SK-N-SH (cell line): ENCODE measurements around the gene KIF3C. TPM values are rescaled to one million over a fixed set of nuclear protein-coding genes. Genes with fewer than 3 reads are reported as not detected.
A peak's percentile ranks its signal among the peaks of the same experiment; 100 is the strongest.

Experiments used
- CTCF ChIA-PET: fragments of 300-600, 350-600 bp; formaldehyde crosslinking; extraction: SDS; loops from one replicate; lab custom pipeline; 2021; lab: Yijun Ruan, JAX
- POLR2A ChIA-PET: fragments of 350-600 bp; sonication (Branson Sonifier 250); formaldehyde crosslinking; extraction: SDS; loops from one replicate; lab custom pipeline; 2020; ENCODE audit warnings: antibody characterized with exemption, inconsistent platforms; lab: Yijun Ruan, JAX
- DNase-seq: peaks from one replicate; pipeline ENCODE4 v3.0.0; 2012
- H2AFZ ChIP-seq: fragments of 200-600 bp; sonication (generic); 2 replicates; pipeline ENCODE4 v1.8.1; 2016; ENCODE audit warnings: antibody characterized with exemption, mild to moderate bottlenecking, low read depth
- H3F3A ChIP-seq: fragments of 200-600 bp; sonication (generic); replicated peaks from 2 replicates; pipeline ENCODE3; 2016; ENCODE audit warnings: antibody characterized with exemption, mild to moderate bottlenecking; ENCODE audit not compliant: insufficient read depth
- H3K27ac ChIP-seq, 2 experiments: fragments of 200-500 bp in 1 of 2; fragments of 200-600 bp in 1 of 2; sonication (Bioruptor generic) in 1 of 2; sonication (generic), shearing (Covaris generic) in 1 of 2; 2 replicates each; pipeline versions ENCODE4 v1.5.1 to v1.6.1; 2014 to 2016; ENCODE audit warnings: low read depth in 2 of 2, inconsistent platforms in 1 of 2, low read length in 1 of 2, mild to moderate bottlenecking in 1 of 2, mixed read lengths in 1 of 2
- H3K27me3 ChIP-seq: fragments of 200-600 bp; sonication (generic), shearing (Covaris generic); 2 replicates; pipeline ENCODE4 v1.6.1; 2016; ENCODE audit warnings: mixed run types; ENCODE audit not compliant: insufficient read depth
- H3K36me3 ChIP-seq, 2 experiments: fragments of 200-500 bp in 1 of 2; fragments of 200-600 bp in 1 of 2; sonication (Bioruptor generic) in 1 of 2; sonication (generic) in 1 of 2; replicated peaks in 1 of 2; 2 replicates each; pipeline versions ENCODE3 to v1.5.1; 2014 to 2016; ENCODE audit warnings: low read length in 1 of 2, mild to moderate bottlenecking in 1 of 2; ENCODE audit not compliant: insufficient read depth in 2 of 2, control insufficient read depth in 1 of 2
- H3K4me1 ChIP-seq, 2 experiments: fragments of 200-500 bp in 1 of 2; fragments of 200-600 bp in 1 of 2; sonication (Bioruptor generic) in 1 of 2; sonication (generic), shearing (Covaris generic) in 1 of 2; 2 replicates each; pipeline versions ENCODE4 v1.5.1 to v1.6.1; 2014 to 2016; ENCODE audit warnings: low read depth in 1 of 2, low read length in 1 of 2, mixed run types in 1 of 2; ENCODE audit not compliant: insufficient read depth in 2 of 2, control insufficient read depth in 1 of 2
- H3K4me2 ChIP-seq: fragments of 200-600 bp; sonication (generic), shearing (Covaris generic); 2 replicates; pipeline ENCODE4 v1.6.1; 2017; ENCODE audit warnings: mixed run types
- H3K4me3 ChIP-seq, 2 experiments: fragments of 200-500 bp in 1 of 2; fragments of 200-600 bp in 1 of 2; sonication (Bioruptor generic) in 1 of 2; sonication (generic), shearing (Covaris generic) in 1 of 2; 2 replicates each; pipeline versions ENCODE4 v1.5.1 to v1.8.1; 2014 to 2016; ENCODE audit warnings: low read depth in 2 of 2, inconsistent platforms in 1 of 2, low read length in 1 of 2, mild to moderate bottlenecking in 1 of 2, mixed read lengths in 1 of 2, moderate library complexity in 1 of 2
- H3K79me2 ChIP-seq: fragments of 200-600 bp; sonication (generic); 2 replicates; pipeline ENCODE4 v1.8.1; 2017; ENCODE audit warnings: mild to moderate bottlenecking; ENCODE audit not compliant: insufficient read depth
- H3K9ac ChIP-seq: fragments of 200-600 bp; sonication (generic); 2 replicates; pipeline ENCODE4 v1.6.1; 2017; ENCODE audit warnings: mixed run types
- H3K9me2 ChIP-seq: fragments of 200-600 bp; sonication (generic); 2 replicates; pipeline ENCODE4 v1.6.1; 2017; ENCODE audit warnings: mixed run types
- H3K9me3 ChIP-seq: fragments of 200-600 bp; sonication (generic); 2 replicates; pipeline ENCODE4 v1.6.1; 2017; ENCODE audit warnings: mixed run types, mild to moderate bottlenecking, moderate library complexity
- H4K20me1 ChIP-seq: fragments of 200-600 bp; sonication (generic); 2 replicates; pipeline ENCODE4 v1.6.1; 2017; ENCODE audit warnings: mild to moderate bottlenecking, mixed run types; ENCODE audit not compliant: insufficient read depth
- ELF1 ChIP-seq: IDR thresholded peaks from 2 replicates; pipeline ENCODE4 v1.4.0; 2012
- EP300 ChIP-seq, 2 experiments: IDR thresholded peaks; 2 replicates each; pipeline versions ENCODE4 v1.4.0 to v1.6.1; 2012; ENCODE audit warnings: borderline replicate concordance in 1 of 2, low read depth in 1 of 2, low read length in 1 of 2
- EZH2phosphoT487 ChIP-seq: fragments of 200-600 bp; sonication (generic); IDR thresholded peaks from 2 replicates; pipeline ENCODE4 v1.6.1; 2017; ENCODE audit warnings: low read depth, mixed run types, mild to moderate bottlenecking, antibody characterized with exemption, moderate library complexity, borderline replicate concordance
- FOSL2 ChIP-seq: IDR thresholded peaks from 2 replicates; pipeline ENCODE4 v1.4.0; 2012; ENCODE audit warnings: low read depth, mild to moderate bottlenecking, moderate library complexity, borderline replicate concordance
- FOXM1 ChIP-seq: IDR thresholded peaks from 2 replicates; pipeline ENCODE4 v1.4.0; 2012; ENCODE audit warnings: low read depth, mild to moderate bottlenecking
- GATA2 ChIP-seq: sonication (generic); formaldehyde crosslinking; IDR thresholded peaks from 2 replicates; pipeline ENCODE4 v1.5.0; 2020; ENCODE audit warnings: mild to moderate bottlenecking, missing genetic modification reagents
- MEF2A ChIP-seq: IDR thresholded peaks from 2 replicates; pipeline ENCODE4 v1.4.0; 2012; ENCODE audit warnings: low read depth, borderline replicate concordance
- NRF1 ChIP-seq: IDR thresholded peaks from 2 replicates; pipeline ENCODE4 v1.6.1; 2012; ENCODE audit warnings: low read depth, mild to moderate bottlenecking, low read length
- POLR2AphosphoS5 ChIP-seq: IDR thresholded peaks from 2 replicates; pipeline ENCODE4 v1.6.1; 2012; ENCODE audit warnings: low read depth, low read length
- RCOR1 ChIP-seq: fragments of 150-350 bp; IDR thresholded peaks from 2 replicates; pipeline ENCODE4 v1.6.1; 2017; ENCODE audit warnings: antibody characterized with exemption, low read length
- RFX5 ChIP-seq: IDR thresholded peaks from 2 replicates; pipeline ENCODE4 v1.6.1; 2012; ENCODE audit warnings: mild to moderate bottlenecking, improper control_type of control experiment, low read length
- RXRA ChIP-seq: IDR thresholded peaks from 2 replicates; pipeline ENCODE4 v1.4.0; 2012; ENCODE audit warnings: low read depth, mild to moderate bottlenecking, borderline replicate concordance
- TCF12 ChIP-seq: IDR thresholded peaks from 2 replicates; pipeline ENCODE4 v1.4.0; 2012
- TEAD4 ChIP-seq: IDR thresholded peaks from 2 replicates; pipeline ENCODE4 v1.4.0; 2012; ENCODE audit warnings: mild to moderate bottlenecking, borderline replicate concordance; ENCODE audit not compliant: insufficient read depth
- YY1 ChIP-seq: IDR thresholded peaks from 2 replicates; pipeline ENCODE4 v1.4.0; 2012; ENCODE audit warnings: low read depth, mild to moderate bottlenecking
- WGBS: methylation state at CpG from one replicate; pipeline ENCODE4 v1.1.6; 2017; ENCODE audit warnings: low lambda C conversion rate; 5-methylcytosine and 5-hydroxymethylcytosine counted together
- polyA plus RNA-seq, 3 experiments: library from polyadenylated mRNA; depleted of rRNA; stranded (reverse); fragments of >200 nt; gene quantifications; 2 replicates each; pipeline ENCODE4 v1.2.3, GENCODE V29; 2012
- TF ChIP-seq, protein P1 (sequence below): IDR thresholded peaks from 2 replicates; pipeline ENCODE4 v1.4.0; 2012; ENCODE audit warnings: low read depth, borderline replicate concordance
- TF ChIP-seq, protein P2 (sequence below): fragments of 200-600 bp; sonication (generic); IDR thresholded peaks from 2 replicates; pipeline ENCODE4 v1.6.1; 2017; ENCODE audit warnings: antibody characterized with exemption, mild to moderate bottlenecking, moderate library complexity
- TF ChIP-seq, protein P3 (sequence below): fragments of 150-350 bp; IDR thresholded peaks from 2 replicates; pipeline ENCODE4 v1.6.1; 2016; ENCODE audit warnings: mild to moderate bottlenecking, low read depth, low read length
- TF ChIP-seq, protein P4 (sequence below): IDR thresholded peaks from 2 replicates; pipeline ENCODE4; 2012

The KIF3C gene
- polyA plus RNA-seq, 1 of the 3 experiments (the other 2 are of a cell fraction) = 29.5 TPM

DNA sequence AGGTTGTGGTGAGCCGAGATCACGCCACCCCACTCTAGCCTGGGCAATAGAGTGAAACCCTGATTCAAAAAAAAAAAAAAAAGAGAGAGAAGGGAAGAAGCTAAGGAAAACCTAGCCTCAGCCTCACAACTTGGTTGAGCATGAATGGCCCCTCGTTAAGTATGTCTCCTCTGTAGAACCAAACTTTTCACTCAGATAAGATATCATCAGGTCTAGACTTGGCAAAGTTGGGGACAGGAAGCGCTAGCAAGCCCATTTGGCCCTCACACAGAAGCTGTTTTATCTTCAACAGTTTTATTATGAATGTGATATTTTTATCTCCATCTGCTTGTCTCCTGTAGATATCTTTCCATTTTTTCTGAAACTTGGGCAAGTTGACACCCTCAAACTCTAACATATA lies 100.5 kb downstream of the KIF3C start:
- H4K20me1 ChIP-seq = peaks cover 5% of the 10 kb centered on the region; the same call in 1 of the 2 replicates
- DNase-seq = no peak
- no peak overlapping the region for H3K4me2 ChIP-seq
- no peak overlapping the region for H2AFZ ChIP-seq
- POLR2A ChIA-PET = no interaction called here
- CTCF ChIA-PET = no interaction called here
- no peaks in the 10 kb centered on the region for H3K36me3 ChIP-seq
- no peak overlapping the region for H3K27ac ChIP-seq
- no peaks in the 10 kb centered on the region for H3K9me3 ChIP-seq
- TF ChIP-seq YY1 = no peak
- TF ChIP-seq GATA2 (CRISPR knock-in tag) = no peak
- no peak for TF ChIP-seq RXRA
- no peak for TF ChIP-seq RCOR1
- TF ChIP-seq RFX5 = no peak
- TF ChIP-seq, protein P1, sequence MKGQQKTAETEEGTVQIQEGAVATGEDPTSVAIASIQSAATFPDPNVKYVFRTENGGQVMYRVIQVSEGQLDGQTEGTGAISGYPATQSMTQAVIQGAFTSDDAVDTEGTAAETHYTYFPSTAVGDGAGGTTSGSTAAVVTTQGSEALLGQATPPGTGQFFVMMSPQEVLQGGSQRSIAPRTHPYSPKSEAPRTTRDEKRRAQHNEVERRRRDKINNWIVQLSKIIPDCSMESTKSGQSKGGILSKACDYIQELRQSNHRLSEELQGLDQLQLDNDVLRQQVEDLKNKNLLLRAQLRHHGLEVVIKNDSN = no peak
- TF ChIP-seq MEF2A = no peak
- no peak for TF ChIP-seq FOXM1
- TF ChIP-seq, protein P2, sequence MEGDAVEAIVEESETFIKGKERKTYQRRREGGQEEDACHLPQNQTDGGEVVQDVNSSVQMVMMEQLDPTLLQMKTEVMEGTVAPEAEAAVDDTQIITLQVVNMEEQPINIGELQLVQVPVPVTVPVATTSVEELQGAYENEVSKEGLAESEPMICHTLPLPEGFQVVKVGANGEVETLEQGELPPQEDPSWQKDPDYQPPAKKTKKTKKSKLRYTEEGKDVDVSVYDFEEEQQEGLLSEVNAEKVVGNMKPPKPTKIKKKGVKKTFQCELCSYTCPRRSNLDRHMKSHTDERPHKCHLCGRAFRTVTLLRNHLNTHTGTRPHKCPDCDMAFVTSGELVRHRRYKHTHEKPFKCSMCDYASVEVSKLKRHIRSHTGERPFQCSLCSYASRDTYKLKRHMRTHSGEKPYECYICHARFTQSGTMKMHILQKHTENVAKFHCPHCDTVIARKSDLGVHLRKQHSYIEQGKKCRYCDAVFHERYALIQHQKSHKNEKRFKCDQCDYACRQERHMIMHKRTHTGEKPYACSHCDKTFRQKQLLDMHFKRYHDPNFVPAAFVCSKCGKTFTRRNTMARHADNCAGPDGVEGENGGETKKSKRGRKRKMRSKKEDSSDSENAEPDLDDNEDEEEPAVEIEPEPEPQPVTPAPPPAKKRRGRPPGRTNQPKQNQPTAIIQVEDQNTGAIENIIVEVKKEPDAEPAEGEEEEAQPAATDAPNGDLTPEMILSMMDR = no peak
- no peak for TF ChIP-seq EZH2phosphoT487
- no peak for TF ChIP-seq ELF1
- no peak for TF ChIP-seq POLR2AphosphoS5
- TF ChIP-seq TEAD4 = no peak
- peaks cover 4 to 5% of the 10 kb centered on the region in 2 experiments; a peak in 3 of 4 replicates for H3K4me1 ChIP-seq
- no peak overlapping the region for H3K9ac ChIP-seq
- no peaks in the 10 kb centered on the region for H3K9me2 ChIP-seq
- H3K79me2 ChIP-seq = peaks cover 13% of the 10 kb centered on the region
- no peaks in the 10 kb centered on the region for H3K27me3 ChIP-seq
- H3K4me3 ChIP-seq = no peak overlapping the region
- peaks cover 15% of the 10 kb centered on the region for H3F3A ChIP-seq
- WGBS = 72% methylated on average over 4 of the region's 4 CpGs

DNA sequence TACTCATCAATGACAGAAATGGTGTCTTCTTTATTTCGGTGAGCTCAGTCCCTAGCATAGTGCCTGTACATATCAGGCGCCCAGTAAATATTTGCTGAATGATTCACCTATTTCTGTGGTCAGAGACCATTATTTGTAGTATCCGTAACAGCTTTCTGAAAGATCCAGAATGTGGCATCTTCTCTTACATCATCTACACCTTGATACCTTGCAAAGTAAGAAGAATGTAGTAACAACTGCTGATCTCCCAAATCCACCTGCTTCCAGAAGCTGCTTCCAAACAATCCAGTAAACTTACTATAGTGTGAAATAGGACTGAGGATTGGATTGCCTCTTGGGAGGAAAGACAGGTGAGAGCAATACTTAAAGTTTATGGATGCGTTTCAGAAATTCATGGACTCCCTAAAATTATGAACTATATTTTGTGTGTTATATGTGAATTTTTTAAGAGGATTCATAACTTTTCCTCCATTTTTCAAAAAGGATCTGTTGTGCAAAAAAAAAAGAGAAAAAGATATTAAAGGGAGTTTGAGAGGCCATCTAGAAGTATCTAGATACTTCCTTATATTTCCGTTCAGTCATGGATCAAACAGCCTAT lies 103.1 kb downstream of the KIF3C start:
- POLR2A ChIA-PET = interaction anchor here (0.7 to 1.6 kb wide), 11 partner anchors 9 to 294 kb away, joined by 3 to 7 read pairs (median 4); partner anchors contain the start of gene GAREM2
- H3K27ac ChIP-seq = peak overlapping the region; percentile 89 to 90
- CTCF ChIA-PET = interaction anchor here (0.8 to 1.5 kb wide), 5 partner anchors 9 to 39 kb away, joined by 3 to 9 read pairs (median 4); no protein-coding TSS in a partner anchor
- TF ChIP-seq NRF1 = no peak
- TF ChIP-seq FOSL2 = peak; percentile 39; the same call in 1 of the 2 replicates
- TF ChIP-seq, protein P1 = no peak
- no peak for TF ChIP-seq RXRA
- no peak; the same call in 1 of the 2 replicates for TF ChIP-seq TCF12
- TF ChIP-seq, protein P3, sequence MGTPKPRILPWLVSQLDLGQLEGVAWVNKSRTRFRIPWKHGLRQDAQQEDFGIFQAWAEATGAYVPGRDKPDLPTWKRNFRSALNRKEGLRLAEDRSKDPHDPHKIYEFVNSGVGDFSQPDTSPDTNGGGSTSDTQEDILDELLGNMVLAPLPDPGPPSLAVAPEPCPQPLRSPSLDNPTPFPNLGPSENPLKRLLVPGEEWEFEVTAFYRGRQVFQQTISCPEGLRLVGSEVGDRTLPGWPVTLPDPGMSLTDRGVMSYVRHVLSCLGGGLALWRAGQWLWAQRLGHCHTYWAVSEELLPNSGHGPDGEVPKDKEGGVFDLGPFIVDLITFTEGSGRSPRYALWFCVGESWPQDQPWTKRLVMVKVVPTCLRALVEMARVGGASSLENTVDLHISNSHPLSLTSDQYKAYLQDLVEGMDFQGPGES = no peak
- TF ChIP-seq, protein P4, sequence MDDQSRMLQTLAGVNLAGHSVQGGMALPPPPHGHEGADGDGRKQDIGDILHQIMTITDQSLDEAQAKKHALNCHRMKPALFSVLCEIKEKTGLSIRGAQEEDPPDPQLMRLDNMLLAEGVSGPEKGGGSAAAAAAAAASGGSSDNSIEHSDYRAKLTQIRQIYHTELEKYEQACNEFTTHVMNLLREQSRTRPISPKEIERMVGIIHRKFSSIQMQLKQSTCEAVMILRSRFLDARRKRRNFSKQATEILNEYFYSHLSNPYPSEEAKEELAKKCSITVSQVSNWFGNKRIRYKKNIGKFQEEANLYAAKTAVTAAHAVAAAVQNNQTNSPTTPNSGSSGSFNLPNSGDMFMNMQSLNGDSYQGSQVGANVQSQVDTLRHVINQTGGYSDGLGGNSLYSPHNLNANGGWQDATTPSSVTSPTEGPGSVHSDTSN = peak; percentile 23; the same call in 1 of the 2 replicates
- TF ChIP-seq GATA2 (CRISPR knock-in tag) = no peak
- no peak for TF ChIP-seq EP300 (IDR thresholded peaks at IDR 0.05; ENCODE audit: borderline replicate concordance in 1 of 2, low read depth in 1 of 2, low read length in 1 of 2)
- TF ChIP-seq EZH2phosphoT487 = no peak

More for the DNA sequence above, 103.1 kb downstream of the KIF3C start:
- DNase-seq = no peak
- H3K4me2 ChIP-seq = peak overlapping the region; percentile 80
- peaks cover 18% of the 10 kb centered on the region for H4K20me1 ChIP-seq
- peak overlapping the region; percentile 61; the same call in 1 of the 2 replicates for H3K9ac ChIP-seq
- peak overlapping the region; percentile 45 to 96 for H3K4me3 ChIP-seq
- H3F3A ChIP-seq = peaks cover 15% of the 10 kb centered on the region
- H3K4me1 ChIP-seq = peaks cover 8 to 16% of the 10 kb centered on the region in 2 experiments; a peak in 3 of 4 replicates
- no peaks in the 10 kb centered on the region for H3K36me3 ChIP-seq
- WGBS = 58% methylated on average over 5 of the region's 5 CpGs
- no peaks in the 10 kb centered on the region for H3K9me2 ChIP-seq
- H3K27me3 ChIP-seq = no peaks in the 10 kb centered on the region
- H3K79me2 ChIP-seq = peaks cover 38% of the 10 kb centered on the region
- H2AFZ ChIP-seq = peak overlapping the region; percentile 86
- no peaks in the 10 kb centered on the region for H3K9me3 ChIP-seq
